Parathyroid adenoma (tissue), 2 donors: Measurements from ENCODE around the gene CEP250.

Experiments used
- H2AFZ ChIP-seq: fragments of 300-600 bp; sonication (generic); one replicate; pipeline ENCODE4 v1.7.0; 2017; ENCODE audit warnings: antibody characterized with exemption, mild to moderate bottlenecking
- H3K27ac ChIP-seq: fragments of 300-600 bp; sonication (generic); one replicate; pipeline ENCODE4 v1.7.0; 2017
- H3K27me3 ChIP-seq: fragments of 300-600 bp; sonication (generic); one replicate; pipeline ENCODE4 v1.7.0; 2017; ENCODE audit warnings: low read length; ENCODE audit not compliant: control insufficient read depth, insufficient read depth
- H3K36me3 ChIP-seq: fragments of 300-600 bp; sonication (generic); one replicate; pipeline ENCODE4 v1.7.0; 2017; ENCODE audit warnings: low read length; ENCODE audit not compliant: control insufficient read depth, insufficient read depth
- H3K4me1 ChIP-seq: fragments of 300-600 bp; sonication (generic); one replicate; pipeline ENCODE4 v1.7.0; 2017; ENCODE audit warnings: control low read depth
- H3K4me2 ChIP-seq: fragments of 300-600 bp; sonication (generic); one replicate; pipeline ENCODE4 v1.7.0; 2017; ENCODE audit warnings: low read length
- H3K4me3 ChIP-seq: fragments of 300-600 bp; sonication (generic); one replicate; pipeline ENCODE4 v1.7.0; 2017; ENCODE audit warnings: low read depth, low read length
- H3K79me2 ChIP-seq: fragments of 300-600 bp; sonication (generic); one replicate; pipeline ENCODE4 v1.7.0; 2017; ENCODE audit warnings: control low read depth
- H3K9ac ChIP-seq: fragments of 300-600 bp; sonication (generic); one replicate; pipeline ENCODE4 v1.7.0; 2017; ENCODE audit warnings: mild to moderate bottlenecking
- H3K9me3 ChIP-seq: fragments of 300-600 bp; sonication (generic); one replicate; pipeline ENCODE4 v1.7.0; 2017; ENCODE audit warnings: low read length; ENCODE audit not compliant: control insufficient read depth
- TF ChIP-seq, protein P1 (sequence below): fragments of 300-600 bp; sonication (generic); IDR thresholded peaks from one replicate; pipeline ENCODE4 v1.7.0; 2017; ENCODE audit warnings: antibody characterized with exemption, mild to moderate bottlenecking
- donor health status: primary hyperparathyroidism.

CEP250 gene

DNA sequence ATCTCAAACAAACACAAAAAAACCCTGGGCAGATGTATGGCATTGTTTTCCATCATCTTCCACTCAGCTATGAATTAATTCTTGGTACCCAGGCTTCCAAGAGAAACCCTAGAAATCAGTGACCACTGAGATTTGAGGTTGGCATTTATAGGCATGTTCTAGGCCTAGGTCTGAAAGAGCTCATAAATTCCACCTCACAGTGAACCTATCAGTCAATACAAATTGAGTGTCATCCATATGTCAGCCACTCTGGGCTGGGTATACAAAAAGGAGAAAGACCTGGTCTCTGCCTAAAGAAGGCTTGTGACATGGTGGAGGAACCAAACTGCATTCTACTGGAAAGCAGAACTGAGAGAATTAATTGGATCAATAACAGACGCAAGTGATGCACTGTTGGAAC lies 43.9 kb downstream of the CEP250 start:
- H3K9me3 ChIP-seq, result no peaks in the 10 kb centered on the region
- no peak overlapping the region for H3K4me3 ChIP-seq
- H3K27ac ChIP-seq, result no peak overlapping the region
- no peak overlapping the region for H3K4me2 ChIP-seq
- H3K4me1 ChIP-seq, result no peaks in the 10 kb centered on the region
- H3K36me3 ChIP-seq, result no peaks in the 10 kb centered on the region
- TF ChIP-seq, protein P1, sequence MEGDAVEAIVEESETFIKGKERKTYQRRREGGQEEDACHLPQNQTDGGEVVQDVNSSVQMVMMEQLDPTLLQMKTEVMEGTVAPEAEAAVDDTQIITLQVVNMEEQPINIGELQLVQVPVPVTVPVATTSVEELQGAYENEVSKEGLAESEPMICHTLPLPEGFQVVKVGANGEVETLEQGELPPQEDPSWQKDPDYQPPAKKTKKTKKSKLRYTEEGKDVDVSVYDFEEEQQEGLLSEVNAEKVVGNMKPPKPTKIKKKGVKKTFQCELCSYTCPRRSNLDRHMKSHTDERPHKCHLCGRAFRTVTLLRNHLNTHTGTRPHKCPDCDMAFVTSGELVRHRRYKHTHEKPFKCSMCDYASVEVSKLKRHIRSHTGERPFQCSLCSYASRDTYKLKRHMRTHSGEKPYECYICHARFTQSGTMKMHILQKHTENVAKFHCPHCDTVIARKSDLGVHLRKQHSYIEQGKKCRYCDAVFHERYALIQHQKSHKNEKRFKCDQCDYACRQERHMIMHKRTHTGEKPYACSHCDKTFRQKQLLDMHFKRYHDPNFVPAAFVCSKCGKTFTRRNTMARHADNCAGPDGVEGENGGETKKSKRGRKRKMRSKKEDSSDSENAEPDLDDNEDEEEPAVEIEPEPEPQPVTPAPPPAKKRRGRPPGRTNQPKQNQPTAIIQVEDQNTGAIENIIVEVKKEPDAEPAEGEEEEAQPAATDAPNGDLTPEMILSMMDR, result no peak
- no peak overlapping the region for H2AFZ ChIP-seq
- H3K27me3 ChIP-seq, result no peaks in the 10 kb centered on the region
- no peak overlapping the region for H3K9ac ChIP-seq
- H3K79me2 ChIP-seq, result no peaks in the 10 kb centered on the region

GRCh38 chr20:35502352-35502751 lies 47.0 kb downstream of the CEP250 start:
- no peaks in the 10 kb centered on the region for H3K4me1 ChIP-seq
- H3K79me2 ChIP-seq, result no peaks in the 10 kb centered on the region
- TF ChIP-seq, protein P1, result no peak
- no peak overlapping the region for H3K4me3 ChIP-seq
- H3K9ac ChIP-seq, result no peak overlapping the region
- no peak overlapping the region for H3K4me2 ChIP-seq
- H3K27me3 ChIP-seq, result no peaks in the 10 kb centered on the region
- H3K36me3 ChIP-seq, result no peaks in the 10 kb centered on the region
- no peak overlapping the region for H2AFZ ChIP-seq
- H3K9me3 ChIP-seq, result no peaks in the 10 kb centered on the region
- no peak overlapping the region for H3K27ac ChIP-seq

DNA sequence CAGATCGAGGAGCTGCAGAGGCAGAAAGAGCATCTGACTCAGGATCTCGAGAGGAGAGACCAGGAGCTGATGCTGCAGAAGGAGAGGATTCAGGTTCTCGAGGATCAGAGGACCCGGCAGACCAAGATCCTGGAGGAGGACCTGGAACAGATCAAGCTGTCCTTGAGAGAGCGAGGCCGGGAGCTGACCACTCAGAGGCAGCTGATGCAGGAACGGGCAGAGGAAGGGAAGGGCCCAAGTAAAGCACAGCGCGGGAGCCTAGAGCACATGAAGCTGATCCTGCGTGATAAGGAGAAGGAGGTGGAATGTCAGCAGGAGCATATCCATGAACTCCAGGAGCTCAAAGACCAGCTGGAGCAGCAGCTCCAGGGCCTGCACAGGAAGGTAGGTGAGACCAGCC lies 47.9 kb downstream of the CEP250 start:
- H3K4me3 ChIP-seq, result no peak overlapping the region
- TF ChIP-seq, protein P1, result no peak
- H3K4me2 ChIP-seq, result no peak overlapping the region
- H3K36me3 ChIP-seq, result no peaks in the 10 kb centered on the region
- no peaks in the 10 kb centered on the region for H3K4me1 ChIP-seq
- H3K79me2 ChIP-seq, result no peaks in the 10 kb centered on the region
- no peaks in the 10 kb centered on the region for H3K27me3 ChIP-seq
- no peaks in the 10 kb centered on the region for H3K9me3 ChIP-seq
- H2AFZ ChIP-seq, result no peak overlapping the region
- no peak overlapping the region for H3K27ac ChIP-seq
- H3K9ac ChIP-seq, result no peak overlapping the region

DNA sequence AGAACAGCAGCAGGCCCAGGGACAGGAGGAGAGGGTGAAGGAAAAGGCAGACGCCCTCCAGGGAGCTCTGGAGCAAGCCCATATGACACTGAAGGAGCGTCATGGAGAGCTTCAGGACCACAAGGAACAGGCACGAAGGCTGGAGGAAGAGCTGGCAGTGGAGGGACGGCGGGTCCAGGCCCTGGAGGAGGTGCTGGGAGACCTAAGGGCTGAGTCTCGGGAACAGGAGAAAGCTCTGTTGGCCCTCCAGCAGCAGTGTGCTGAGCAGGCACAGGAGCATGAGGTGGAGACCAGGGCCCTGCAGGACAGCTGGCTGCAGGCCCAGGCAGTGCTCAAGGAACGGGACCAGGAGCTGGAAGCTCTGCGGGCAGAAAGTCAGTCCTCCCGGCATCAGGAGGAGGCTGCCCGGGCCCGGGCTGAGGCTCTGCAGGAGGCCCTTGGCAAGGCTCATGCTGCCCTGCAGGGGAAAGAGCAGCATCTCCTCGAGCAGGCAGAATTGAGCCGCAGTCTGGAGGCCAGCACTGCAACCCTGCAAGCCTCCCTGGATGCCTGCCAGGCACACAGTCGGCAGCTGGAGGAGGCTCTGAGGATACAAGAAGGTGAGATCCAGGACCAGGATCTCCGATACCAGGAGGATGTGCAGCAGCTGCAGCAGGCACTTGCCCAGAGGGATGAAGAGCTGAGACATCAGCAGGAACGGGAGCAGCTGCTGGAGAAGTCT lies 48.6 kb downstream of the CEP250 start:
- no peak overlapping the region for H3K9ac ChIP-seq
- TF ChIP-seq, protein P1, result no peak
- no peaks in the 10 kb centered on the region for H3K79me2 ChIP-seq
- no peak overlapping the region for H3K4me3 ChIP-seq
- no peak overlapping the region for H3K27ac ChIP-seq
- no peaks in the 10 kb centered on the region for H3K36me3 ChIP-seq
- no peak overlapping the region for H2AFZ ChIP-seq
- no peaks in the 10 kb centered on the region for H3K27me3 ChIP-seq
- H3K4me2 ChIP-seq, result no peak overlapping the region
- no peaks in the 10 kb centered on the region for H3K9me3 ChIP-seq
- H3K4me1 ChIP-seq, result no peaks in the 10 kb centered on the region

- Histone ChIP-seq H3K9ac (no peak overlapping the region), H3K36me3 (no peaks in the 10 kb centered on the region), H3K79me2 (no peaks in the 10 kb centered on the region), H3K4me1 (no peaks in the 10 kb centered on the region), H3K27ac (no peak overlapping the region), H2AFZ (no peak overlapping the region), H3K4me3 (no peak overlapping the region), H3K4me2 (no peak overlapping the region), H3K27me3 (no peaks in the 10 kb centered on the region), H3K9me3 (no peaks in the 10 kb centered on the region)
- TF ChIP-seq, protein P1, result no peak
Measured at GRCh38 chr20:35504751-35505150, 49.4 kb downstream of the CEP250 start.
